ENCODE results near the gene RTF2. TPM values are rescaled to one million over a fixed set of nuclear protein-coding genes. Genes with fewer than 3 reads are reported as not detected.
A peak's percentile ranks its signal among the peaks of the same experiment; 100 is the strongest.

RTF2 gene
- total and polyA plus RNA-seq, 7 experiments from 2014 or later, result 62.5 to 157 (median 81.2) TPM

GRCh38 chr20:56431471-56431870, 37.0 kb upstream of the RTF2 start:
- DNase-seq (no peak), ATAC-seq (no peak)
- Histone ChIP-seq H3K9me3 (ENCODE audit: control insufficient read depth in 2 of 3, low read length in 3 of 3) (no peaks in the 10 kb centered on the region), H3K4me3 (ENCODE audit: low read length) (no peak overlapping the region), H3K27me3 (ENCODE audit: control insufficient read depth in 2 of 2, insufficient read depth in 2 of 2, low read length in 2 of 2) (no peaks in the 10 kb centered on the region), H3K4me1 (ENCODE audit: control insufficient read depth in 2 of 2, insufficient read depth in 2 of 2, low read length in 2 of 2) (peaks cover 22 to 26% of the 10 kb centered on the region in 2 donors), H3K36me3 (ENCODE audit: control insufficient read depth in 2 of 3, insufficient read depth in 3 of 3, low read length in 3 of 3) (peaks cover 0 to under 1% (median 0%) of the 10 kb centered on the region in 3 experiments), H3K27ac (ENCODE audit: low read depth, low read length) (no peak overlapping the region)
- Mint-ChIP-seq H3K27me3 (no peaks in the 10 kb centered on the region), H3K4me3 (peak overlapping the region in 3 of 10 donors; percentile 15 to 96 (median 84)), H3K9me3 (peaks cover 0 to 2% (median 0%) of the 10 kb centered on the region in 11 donors), H3K4me1 (peaks cover 37 to 80% (median 70%) of the 10 kb centered on the region in 7 donors), H3K27ac (peak overlapping the region in 2 of 9 donors; percentile 21 to 94), H3K36me3 (peaks cover 0 to 49% (median 22%) of the 10 kb centered on the region in 5 donors)
- ChIA-PET CTCF (no interaction called here), POLR2A (interaction anchor here (0.6 to 4.9 kb wide), 3 partner anchors 8 to 19 kb away, joined by 3 to 24 read pairs (median 6); partner anchors contain the start of gene CASS4)
- intact Hi-C loops (cut with micrococcal nuclease), result no loop called here

- ATAC-seq (no peak), DNase-seq (no peak)
- peaks cover 27 to 30% of the 10 kb centered on the region in 2 donors for H3K4me1 ChIP-seq (ENCODE audit: control insufficient read depth in 2 of 2, insufficient read depth in 2 of 2, low read length in 2 of 2)
- H3K27ac Mint-ChIP-seq, result peak overlapping the region in 4 of 9 donors; percentile 7 to 76 (median 40)
- peaks cover 0 to 55% (median 17%) of the 10 kb centered on the region in 5 donors for H3K36me3 Mint-ChIP-seq
- intact Hi-C loops (cut with micrococcal nuclease), result no loop called here
- no peak overlapping the region for H3K4me3 Mint-ChIP-seq
- CTCF ChIA-PET, result no interaction called here
- no peaks in the 10 kb centered on the region for H3K27me3 Mint-ChIP-seq
- no peaks in the 10 kb centered on the region for H3K27me3 ChIP-seq (ENCODE audit: control insufficient read depth in 2 of 2, insufficient read depth in 2 of 2, low read length in 2 of 2)
- no peak overlapping the region for H3K4me3 ChIP-seq (ENCODE audit: low read length)
- H3K9me3 Mint-ChIP-seq, result peaks cover 0 to 2% (median 0%) of the 10 kb centered on the region in 11 donors
- POLR2A ChIA-PET, result interaction anchor here (0.7 to 4.9 kb wide), 5 partner anchors 8 to 20 kb away, joined by 3 to 24 read pairs (median 4); partner anchors contain the start of gene CASS4
- no peak overlapping the region for H3K27ac ChIP-seq (ENCODE audit: low read depth, low read length)
- H3K9me3 ChIP-seq (ENCODE audit: control insufficient read depth in 2 of 3, low read length in 3 of 3), result no peaks in the 10 kb centered on the region
- peaks cover 34 to 75% (median 63%) of the 10 kb centered on the region in 7 donors for H3K4me1 Mint-ChIP-seq
- H3K36me3 ChIP-seq (ENCODE audit: control insufficient read depth in 2 of 3, insufficient read depth in 3 of 3, low read length in 3 of 3), result peaks cover 0 to 19% (median 3%) of the 10 kb centered on the region in 3 experiments
Measured at GRCh38 chr20:56433221-56433879, 35.1 kb upstream of the RTF2 start.

GRCh38 chr20:56433880-56434255, 34.6 kb upstream of the RTF2 start:
- Histone ChIP-seq H3K36me3 (ENCODE audit: control insufficient read depth in 2 of 3, insufficient read depth in 3 of 3, low read length in 3 of 3) (peaks cover 0 to 22% (median 3%) of the 10 kb centered on the region in 3 experiments), H3K27ac (ENCODE audit: low read depth, low read length) (no peak overlapping the region), H3K4me3 (ENCODE audit: low read length) (no peak overlapping the region), H3K27me3 (ENCODE audit: control insufficient read depth in 2 of 2, insufficient read depth in 2 of 2, low read length in 2 of 2) (no peaks in the 10 kb centered on the region), H3K9me3 (ENCODE audit: control insufficient read depth in 2 of 3, low read length in 3 of 3) (no peaks in the 10 kb centered on the region), H3K4me1 (ENCODE audit: control insufficient read depth in 2 of 2, insufficient read depth in 2 of 2, low read length in 2 of 2) (peaks cover 28 to 34% of the 10 kb centered on the region in 2 donors)
- no peaks in the 10 kb centered on the region for H3K27me3 Mint-ChIP-seq
- ChIA-PET CTCF (interaction anchor here (0.6 to 1.1 kb wide), 2 partner anchors 36 to 81 kb away, joined by 3 to 9 read pairs; no protein-coding TSS in a partner anchor), POLR2A (interaction anchor here (0.7 to 4.9 kb wide), 4 partner anchors 9 to 21 kb away, joined by 3 to 24 read pairs (median 5); partner anchors contain the start of gene CASS4)
- H3K4me1 Mint-ChIP-seq, result peaks cover 29 to 75% (median 60%) of the 10 kb centered on the region in 7 donors
- peaks cover 0 to 2% (median 0%) of the 10 kb centered on the region in 11 donors for H3K9me3 Mint-ChIP-seq
- H3K27ac Mint-ChIP-seq, result peak overlapping the region in 2 of 9 donors; percentile 7 to 11
- ATAC-seq (peak; percentile 76), DNase-seq (no peak)
- H3K4me3 Mint-ChIP-seq, result peak overlapping the region in 1 of 10 donors; percentile 14
- H3K36me3 Mint-ChIP-seq, result peaks cover 0 to 51% (median 17%) of the 10 kb centered on the region in 5 donors
- intact Hi-C loops (cut with micrococcal nuclease), result no loop called here

GRCh38 chr20:56437196-56437960, 31.0 kb upstream of the RTF2 start:
- peak overlapping the region in 1 of 10 donors; percentile 43 for H3K4me3 Mint-ChIP-seq

GRCh38 chr20:56438284-56438683, 30.1 kb upstream of the RTF2 start:
- H3K27me3 ChIP-seq (ENCODE audit: control insufficient read depth in 2 of 2, insufficient read depth in 2 of 2, low read length in 2 of 2), result no peaks in the 10 kb centered on the region
- Mint-ChIP-seq H3K9me3 (no peaks in the 10 kb centered on the region), H3K36me3 (peaks cover 0 to 34% (median 11%) of the 10 kb centered on the region in 5 donors), H3K27ac (peak overlapping the region in 8 of 9 donors; percentile 31 to 93 (median 77)), H3K4me3 (peak overlapping the region in 3 of 10 donors; percentile 10 to 48 (median 26)), H3K27me3 (no peaks in the 10 kb centered on the region), H3K4me1 (peaks cover 27 to 75% (median 55%) of the 10 kb centered on the region in 7 donors)
- ATAC-seq, result no peak
- ChIA-PET POLR2A (interaction anchor here (0.8 to 1.1 kb wide), 3 partner anchors 10 to 28 kb away, joined by 3 to 4 read pairs (median 4); no protein-coding TSS in a partner anchor), CTCF (no interaction called here)
- DNase-seq, result no peak
- H3K36me3 ChIP-seq (ENCODE audit: control insufficient read depth in 2 of 3, insufficient read depth in 3 of 3, low read length in 3 of 3), result peaks cover 0 to 22% (median 3%) of the 10 kb centered on the region in 3 experiments
- no peak overlapping the region for H3K27ac ChIP-seq (ENCODE audit: low read depth, low read length)
- H3K9me3 ChIP-seq (ENCODE audit: control insufficient read depth in 2 of 3, low read length in 3 of 3), result no peaks in the 10 kb centered on the region
- H3K4me1 ChIP-seq (ENCODE audit: control insufficient read depth in 2 of 2, insufficient read depth in 2 of 2, low read length in 2 of 2), result peaks cover 43 to 44% of the 10 kb centered on the region in 2 donors
- intact Hi-C loops (cut with micrococcal nuclease), result no loop called here
- H3K4me3 ChIP-seq (ENCODE audit: low read length), result no peak overlapping the region

More at GRCh38 chr20:56437196-56437960, 31.0 kb upstream of the RTF2 start:
- CTCF ChIA-PET, result interaction anchor here (1.1 kb wide), 1 partner anchor 17 kb away, joined by 3 read pairs; no protein-coding TSS in a partner anchor
- Histone ChIP-seq H3K27me3 (ENCODE audit: control insufficient read depth in 2 of 2, insufficient read depth in 2 of 2, low read length in 2 of 2) (no peaks in the 10 kb centered on the region), H3K4me3 (ENCODE audit: low read length) (no peak overlapping the region), H3K4me1 (ENCODE audit: control insufficient read depth in 2 of 2, insufficient read depth in 2 of 2, low read length in 2 of 2) (peaks cover 37 to 46% of the 10 kb centered on the region in 2 donors), H3K9me3 (ENCODE audit: control insufficient read depth in 2 of 3, low read length in 3 of 3) (no peaks in the 10 kb centered on the region), H3K27ac (ENCODE audit: low read depth, low read length) (no peak overlapping the region), H3K36me3 (ENCODE audit: control insufficient read depth in 2 of 3, insufficient read depth in 3 of 3, low read length in 3 of 3) (peaks cover 0 to 22% (median 3%) of the 10 kb centered on the region in 3 experiments)
- H3K27me3 Mint-ChIP-seq, result no peaks in the 10 kb centered on the region
- H3K9me3 Mint-ChIP-seq, result no peaks in the 10 kb centered on the region
- H3K27ac Mint-ChIP-seq, result peak overlapping the region in 8 of 9 donors; percentile 29 to 93 (median 69)
- ATAC-seq (no peak), DNase-seq (no peak)
- POLR2A ChIA-PET, result interaction anchor here (1.0 to 1.1 kb wide), 2 partner anchors 9 to 15 kb away, joined by 4 to 6 read pairs; no protein-coding TSS in a partner anchor
- peaks cover 27 to 75% (median 56%) of the 10 kb centered on the region in 7 donors for H3K4me1 Mint-ChIP-seq
- intact Hi-C loops (cut with micrococcal nuclease), result no loop called here
- H3K36me3 Mint-ChIP-seq, result peaks cover 0 to 42% (median 16%) of the 10 kb centered on the region in 5 donors

All from naive thymus-derived CD4-positive, alpha-beta T cell (primary cell).